Measurements from ENCODE around the gene CTAG1A.
"Not testable (repeated sequence)": the region's sequence is repeated elsewhere in the genome, so short reads cannot be mapped to it uniquely, and the experiment has no call there.

DNA sequence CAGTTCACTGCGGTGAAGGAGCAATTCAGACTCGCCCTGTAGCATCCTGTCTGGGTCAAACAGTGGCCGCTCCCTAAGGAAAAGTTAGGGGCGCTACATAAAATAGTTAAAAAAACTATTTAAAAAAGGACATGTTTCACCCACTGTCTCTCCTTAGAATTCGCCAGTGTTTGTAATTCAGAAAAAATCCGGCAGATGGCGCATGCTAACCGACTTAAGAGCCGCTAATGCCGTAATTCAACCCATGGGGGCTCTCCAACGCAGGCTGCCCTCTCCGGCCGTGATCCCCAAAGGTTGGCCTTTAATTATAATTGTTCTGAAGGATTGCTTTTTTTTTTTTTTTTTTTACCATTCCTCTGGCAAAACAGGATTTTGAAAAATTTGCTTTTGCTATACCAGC is 5.5 kb downstream of the CTAG1A start:
- not testable (repeated sequence) for TF ChIP-seq CTCF, POLR2A (IDR thresholded peaks at IDR 0.05)

Data from sigmoid colon (tissue), 3 donors.